Stimulated activated CD8-positive, alpha-beta memory T cell treated with anti-CD3 and anti-CD28 coated beads, Interleukin-15, amount 100 ng/mL, for 48 hours (primary cell): ENCODE measurements around the gene TTC6.

Source experiments
- DNase-seq, 2 donors: peaks; one replicate each; pipeline ENCODE4 v3.0.0-alpha.2; 2020; ENCODE audit warnings: low read depth in 2 of 2

Gene TTC6

GRCh38 chr14:37597914-37598746 lies 2.7 kb downstream of the TTC6 start:
- DNase-seq: no peak

- no peak for DNase-seq
These were observed 3.5 kb downstream of the TTC6 start for GRCh38 chr14:37598747-37599506.

- no peak for DNase-seq
These were observed 4.3 kb downstream of the TTC6 start for GRCh38 chr14:37599507-37600368.

- DNase-seq: no peak
These were observed 5.7 kb downstream of the TTC6 start for GRCh38 chr14:37600880-37601741.

GRCh38 chr14:37601865-37602264 lies 6.4 kb downstream of the TTC6 start:
- DNase-seq: no peak

GRCh38 chr14:37602605-37603453 lies 7.4 kb downstream of the TTC6 start:
- no peak for DNase-seq

- DNase-seq: no peak
These were observed 8.3 kb downstream of the TTC6 start for GRCh38 chr14:37603688-37604251.

GRCh38 chr14:37606678-37607077 lies 11.2 kb downstream of the TTC6 start:
- DNase-seq: no peak

- DNase-seq: no peak
These were observed 13.2 kb downstream of the TTC6 start for GRCh38 chr14:37608649-37609048.

- DNase-seq: no peak
These were observed 15.6 kb downstream of the TTC6 start for GRCh38 chr14:37610945-37611523.

GRCh38 chr14:37615582-37616289 lies 20.3 kb downstream of the TTC6 start:
- no peak for DNase-seq

GRCh38 chr14:37616853-37617252 lies 21.4 kb downstream of the TTC6 start:
- no peak for DNase-seq

GRCh38 chr14:37617864-37618365 lies 22.5 kb downstream of the TTC6 start:
- DNase-seq: no peak

- no peak for DNase-seq
These were observed 23.1 kb downstream of the TTC6 start for GRCh38 chr14:37618498-37619028.

- DNase-seq: no peak
These were observed 25.4 kb downstream of the TTC6 start for GRCh38 chr14:37620856-37621255.

GRCh38 chr14:37622231-37622923 lies 26.9 kb downstream of the TTC6 start:
- no peak for DNase-seq

- DNase-seq: no peak
These were observed 28.1 kb downstream of the TTC6 start for GRCh38 chr14:37623426-37623951.

- DNase-seq: no peak
These were observed 28.5 kb downstream of the TTC6 start for GRCh38 chr14:37623971-37624370.
